SK-N-SH (cell line): ENCODE results near the gene RASA3.

Experiments
- CTCF ChIP-seq: fragments of 200-600 bp; sonication (generic); IDR thresholded peaks from 2 replicates; pipeline ENCODE4 v1.6.1; 2017; ENCODE audit warnings: antibody characterized with exemption, mild to moderate bottlenecking, moderate library complexity
- EP300 ChIP-seq, 2 experiments: IDR thresholded peaks; 2 replicates each; pipeline versions ENCODE4 v1.4.0 to v1.6.1; 2012; ENCODE audit warnings: borderline replicate concordance in 1 of 2, low read depth in 1 of 2, low read length in 1 of 2
- NRF1 ChIP-seq: IDR thresholded peaks from 2 replicates; pipeline ENCODE4 v1.6.1; 2012; ENCODE audit warnings: low read depth, mild to moderate bottlenecking, low read length
- POLR2AphosphoS5 ChIP-seq: IDR thresholded peaks from 2 replicates; pipeline ENCODE4 v1.6.1; 2012; ENCODE audit warnings: low read depth, low read length
- RXRA ChIP-seq: IDR thresholded peaks from 2 replicates; pipeline ENCODE4 v1.4.0; 2012; ENCODE audit warnings: low read depth, mild to moderate bottlenecking, borderline replicate concordance
- SMC3 ChIP-seq: IDR thresholded peaks from 2 replicates; pipeline ENCODE4 v1.6.1; 2012; ENCODE audit warnings: low read depth, low read length, improper control_type of control experiment
- TEAD4 ChIP-seq: IDR thresholded peaks from 2 replicates; pipeline ENCODE4 v1.4.0; 2012; ENCODE audit warnings: mild to moderate bottlenecking, borderline replicate concordance; ENCODE audit not compliant: insufficient read depth
- YY1 ChIP-seq: IDR thresholded peaks from 2 replicates; pipeline ENCODE4 v1.4.0; 2012; ENCODE audit warnings: low read depth, mild to moderate bottlenecking

GRCh38 chr13:114106991-114107685 lies 25.3 kb downstream of the RASA3 start:
- TF ChIP-seq NRF1 = no peak
- TF ChIP-seq EP300 (IDR thresholded peaks at IDR 0.05; ENCODE audit: borderline replicate concordance in 1 of 2, low read depth in 1 of 2, low read length in 1 of 2) = no peak
- no peak for TF ChIP-seq CTCF
- no peak for TF ChIP-seq TEAD4
- TF ChIP-seq POLR2AphosphoS5 = no peak
- no peak for TF ChIP-seq SMC3
- TF ChIP-seq YY1 = no peak
- no peak for TF ChIP-seq RXRA
